Subcutaneous adipose tissue (tissue), 4 donors: ENCODE measurements around the gene FTL. TPM values are rescaled to one million over a fixed set of nuclear protein-coding genes. Genes with fewer than 3 reads are reported as not detected.

ENCODE experiments used
- total RNA-seq, 4 donors: library from RNA; depleted of rRNA; stranded (reverse); fragments of >200 nt; gene quantifications; one replicate each; pipeline ENCODE4 v1.1.0, GENCODE V29; 2016
- TF ChIP-seq, protein P1 (sequence below): fragments of 450-650 bp; IDR thresholded peaks from one replicate; pipeline ENCODE4 v1.5.1; 2016; ENCODE audit warnings: low read depth, mild to moderate bottlenecking, control low read depth, antibody characterized with exemption, moderate library complexity

The FTL gene
- total RNA-seq, 4 donors from 2014 or later = 7,770 to 28,830 (median 13,714) TPM

DNA sequence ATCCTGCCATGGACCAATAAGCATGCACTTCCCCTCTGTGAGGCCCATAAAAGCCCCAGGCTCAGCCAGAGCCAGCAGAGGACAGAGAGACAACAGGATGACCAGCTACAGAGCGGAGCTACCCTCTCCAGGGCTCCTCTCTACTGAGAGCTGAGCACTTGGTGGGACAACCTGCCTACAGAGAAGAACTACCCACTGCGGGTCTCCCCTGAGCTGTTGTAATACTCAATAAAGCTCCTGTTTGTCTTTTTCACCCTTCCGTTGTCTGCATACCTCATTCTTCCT, 17.9 kb upstream of the FTL start:
- TF ChIP-seq, protein P1, sequence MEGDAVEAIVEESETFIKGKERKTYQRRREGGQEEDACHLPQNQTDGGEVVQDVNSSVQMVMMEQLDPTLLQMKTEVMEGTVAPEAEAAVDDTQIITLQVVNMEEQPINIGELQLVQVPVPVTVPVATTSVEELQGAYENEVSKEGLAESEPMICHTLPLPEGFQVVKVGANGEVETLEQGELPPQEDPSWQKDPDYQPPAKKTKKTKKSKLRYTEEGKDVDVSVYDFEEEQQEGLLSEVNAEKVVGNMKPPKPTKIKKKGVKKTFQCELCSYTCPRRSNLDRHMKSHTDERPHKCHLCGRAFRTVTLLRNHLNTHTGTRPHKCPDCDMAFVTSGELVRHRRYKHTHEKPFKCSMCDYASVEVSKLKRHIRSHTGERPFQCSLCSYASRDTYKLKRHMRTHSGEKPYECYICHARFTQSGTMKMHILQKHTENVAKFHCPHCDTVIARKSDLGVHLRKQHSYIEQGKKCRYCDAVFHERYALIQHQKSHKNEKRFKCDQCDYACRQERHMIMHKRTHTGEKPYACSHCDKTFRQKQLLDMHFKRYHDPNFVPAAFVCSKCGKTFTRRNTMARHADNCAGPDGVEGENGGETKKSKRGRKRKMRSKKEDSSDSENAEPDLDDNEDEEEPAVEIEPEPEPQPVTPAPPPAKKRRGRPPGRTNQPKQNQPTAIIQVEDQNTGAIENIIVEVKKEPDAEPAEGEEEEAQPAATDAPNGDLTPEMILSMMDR = no peak

GRCh38 chr19:48950159-48950558, 14.9 kb upstream of the FTL start:
- TF ChIP-seq, protein P1 = no peak

- TF ChIP-seq, protein P1 = no peak
These were observed 14.1 kb upstream of the FTL start for GRCh38 chr19:48950830-48951519.

DNA sequence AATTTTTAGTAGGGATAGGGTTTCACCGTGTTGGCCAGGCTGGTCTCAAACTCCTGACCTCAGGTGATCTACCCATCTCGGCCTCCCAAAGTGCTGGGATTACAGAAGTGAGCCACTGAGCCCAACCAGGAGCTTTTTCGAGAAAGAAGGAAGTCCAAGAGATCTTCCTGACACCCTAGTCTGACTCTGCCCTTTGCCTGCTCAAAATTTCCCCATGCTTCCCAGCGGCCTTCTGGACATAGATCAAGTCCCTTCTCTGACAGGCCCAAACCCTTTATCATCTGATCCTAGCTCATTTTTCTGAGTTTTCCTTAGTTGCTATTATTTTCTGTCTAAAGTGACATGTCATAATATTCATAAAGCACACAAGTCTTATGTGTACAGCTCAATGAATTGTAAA, 12.0 kb upstream of the FTL start:
- TF ChIP-seq, protein P1 = no peak

DNA sequence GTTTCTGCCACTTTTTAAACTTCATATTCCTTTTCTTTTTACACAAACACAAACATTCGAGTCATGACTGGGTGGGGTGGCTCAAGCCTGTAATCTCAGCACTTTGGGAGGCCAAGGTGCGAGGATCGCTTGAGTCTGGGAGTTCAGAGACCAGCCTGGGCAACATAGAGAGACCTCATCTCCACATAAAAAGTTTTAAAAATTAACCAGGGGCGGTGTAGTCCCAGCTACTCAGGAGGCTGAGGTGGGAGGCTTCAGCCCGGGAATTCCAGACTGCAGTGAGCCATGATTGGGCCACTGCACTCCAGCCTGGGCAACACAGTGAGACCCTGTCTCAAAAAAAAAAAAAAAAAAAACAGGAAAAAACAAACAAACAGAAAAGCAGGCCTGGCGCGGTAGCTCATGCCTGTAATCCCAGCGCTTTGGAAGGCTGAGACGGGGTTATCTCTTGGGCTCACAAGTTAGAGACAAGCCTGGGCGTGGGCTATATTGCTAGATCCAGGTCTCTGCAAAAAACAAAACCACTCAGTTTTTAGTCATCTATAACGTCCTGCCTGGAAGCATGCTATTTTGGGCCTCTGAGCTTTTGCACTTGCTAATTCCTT, 11.0 kb upstream of the FTL start:
- TF ChIP-seq, protein P1 = no peak

- TF ChIP-seq, protein P1 = no peak
These were observed 10.4 kb upstream of the FTL start, which contains the start of gene BAX for GRCh38 chr19:48954595-48955307. Gene BAX (plus strand): TSS chr19:48954875. CDS start chr19:48954929, 54 bp downstream.

GRCh38 chr19:48955308-48955958, 9.7 kb upstream of the FTL start:
- TF ChIP-seq, protein P1 = no peak
